ENCODE measurements around the gene TCEAL3. TPM values are rescaled to one million over a fixed set of nuclear protein-coding genes. Genes with fewer than 3 reads are reported as not detected.

TCEAL3 gene
- total RNA-seq, 4 donors from 2014 or later = 108 to 218 (median 150) TPM

GRCh38 chrX:103615781-103616371 is 8.1 kb downstream of the TCEAL3 start:
- Histone ChIP-seq H3K27ac (replicated peaks in 1 of 4) (no peak overlapping the region), H3K27me3 (peaks cover 0 to 3% (median 0%) of the 10 kb centered on the region in 4 donors), H3K4me3 (no peak overlapping the region), H3K4me1 (no peaks in the 10 kb centered on the region), H3K9me3 (no peaks in the 10 kb centered on the region), H3K36me3 (no peaks in the 10 kb centered on the region)
- TF ChIP-seq EP300 (IDR thresholded peaks at IDR 0.05) (no peak), POLR2A (IDR thresholded peaks at IDR 0.05; ENCODE audit: low read depth) (no peak), POLR2AphosphoS5 (IDR thresholded peaks at IDR 0.05) (no peak)
- TF ChIP-seq, protein P1, sequence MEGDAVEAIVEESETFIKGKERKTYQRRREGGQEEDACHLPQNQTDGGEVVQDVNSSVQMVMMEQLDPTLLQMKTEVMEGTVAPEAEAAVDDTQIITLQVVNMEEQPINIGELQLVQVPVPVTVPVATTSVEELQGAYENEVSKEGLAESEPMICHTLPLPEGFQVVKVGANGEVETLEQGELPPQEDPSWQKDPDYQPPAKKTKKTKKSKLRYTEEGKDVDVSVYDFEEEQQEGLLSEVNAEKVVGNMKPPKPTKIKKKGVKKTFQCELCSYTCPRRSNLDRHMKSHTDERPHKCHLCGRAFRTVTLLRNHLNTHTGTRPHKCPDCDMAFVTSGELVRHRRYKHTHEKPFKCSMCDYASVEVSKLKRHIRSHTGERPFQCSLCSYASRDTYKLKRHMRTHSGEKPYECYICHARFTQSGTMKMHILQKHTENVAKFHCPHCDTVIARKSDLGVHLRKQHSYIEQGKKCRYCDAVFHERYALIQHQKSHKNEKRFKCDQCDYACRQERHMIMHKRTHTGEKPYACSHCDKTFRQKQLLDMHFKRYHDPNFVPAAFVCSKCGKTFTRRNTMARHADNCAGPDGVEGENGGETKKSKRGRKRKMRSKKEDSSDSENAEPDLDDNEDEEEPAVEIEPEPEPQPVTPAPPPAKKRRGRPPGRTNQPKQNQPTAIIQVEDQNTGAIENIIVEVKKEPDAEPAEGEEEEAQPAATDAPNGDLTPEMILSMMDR (IDR thresholded peaks at IDR 0.05) = no peak
- intact Hi-C loops (cut with DNase I) = no loop called here
- no peak for DNase-seq (ENCODE audit: extremely low spot score)

- WGBS = 29% methylated on average over 1 of the region's 1 CpG
- no peak for DNase-seq (ENCODE audit: extremely low spot score)
- TF ChIP-seq, protein P1 (IDR thresholded peaks at IDR 0.05) = no peak
- TF ChIP-seq POLR2A (IDR thresholded peaks at IDR 0.05; ENCODE audit: low read depth) = no peak
- TF ChIP-seq EP300 (IDR thresholded peaks at IDR 0.05) = no peak
- no peak for TF ChIP-seq POLR2AphosphoS5 (IDR thresholded peaks at IDR 0.05)
- Histone ChIP-seq H3K36me3 (no peaks in the 10 kb centered on the region), H3K9me3 (no peaks in the 10 kb centered on the region), H3K4me1 (no peaks in the 10 kb centered on the region), H3K27ac (replicated peaks in 1 of 4) (no peak overlapping the region), H3K27me3 (peaks cover 0 to 3% (median 0%) of the 10 kb centered on the region in 4 donors), H3K4me3 (no peak overlapping the region)
- intact Hi-C loops (cut with DNase I) = no loop called here
These were observed 9.0 kb downstream of the TCEAL3 start for GRCh38 chrX:103616676-103617186.

GRCh38 chrX:103624111-103624510 is 16.3 kb downstream of the TCEAL3 start:
- WGBS = 45% methylated on average over 4 of the region's 4 CpGs
- H3K27ac ChIP-seq (replicated peaks in 1 of 4) = peak overlapping the region; percentile 63 to 92 (median 70)
- TF ChIP-seq POLR2AphosphoS5 (IDR thresholded peaks at IDR 0.05) (no peak), POLR2A (IDR thresholded peaks at IDR 0.05; ENCODE audit: low read depth) (no peak), EP300 (IDR thresholded peaks at IDR 0.05) (no peak)
- TF ChIP-seq, protein P1 (IDR thresholded peaks at IDR 0.05) = no peak
- no peaks in the 10 kb centered on the region for H3K27me3 ChIP-seq
- no peaks in the 10 kb centered on the region for H3K9me3 ChIP-seq
- intact Hi-C loops (cut with DNase I) = no loop called here
- H3K36me3 ChIP-seq = no peaks in the 10 kb centered on the region
- H3K4me1 ChIP-seq = peaks cover 0 to 39% (median 21%) of the 10 kb centered on the region in 4 donors
- no peak overlapping the region for H3K4me3 ChIP-seq
- DNase-seq (ENCODE audit: extremely low spot score) = no peak

- H3K4me3 ChIP-seq = no peak overlapping the region
- peak overlapping the region in 2 of 4 donors; percentile 26 to 92 for H3K27ac ChIP-seq (replicated peaks in 1 of 4)
- DNase-seq (ENCODE audit: extremely low spot score) = no peak
- TF ChIP-seq EP300 (IDR thresholded peaks at IDR 0.05) = no peak
- TF ChIP-seq, protein P1 (IDR thresholded peaks at IDR 0.05) = no peak
- no peak for TF ChIP-seq POLR2AphosphoS5 (IDR thresholded peaks at IDR 0.05)
- TF ChIP-seq POLR2A (IDR thresholded peaks at IDR 0.05; ENCODE audit: low read depth) = no peak
- no peaks in the 10 kb centered on the region for H3K9me3 ChIP-seq
- intact Hi-C loops (cut with DNase I) = no loop called here
- H3K36me3 ChIP-seq = no peaks in the 10 kb centered on the region
- H3K4me1 ChIP-seq = peaks cover 5 to 48% (median 27%) of the 10 kb centered on the region in 4 donors
- H3K27me3 ChIP-seq = no peaks in the 10 kb centered on the region
These were observed 19.1 kb downstream of the TCEAL3 start for GRCh38 chrX:103626855-103627254.
